Measurements from ENCODE around the gene HLA-DOB.
"Not testable (repeated sequence)": the region's sequence is repeated elsewhere in the genome, so short reads cannot be mapped to it uniquely, and the experiment has no call there.

The HLA-DOB gene

GRCh38 chr6:32785781-32786533 lies 30.8 kb downstream of the HLA-DOB start:
- in situ Hi-C loops (cut with MboI; ENCODE audit: low pct_unique_long_range_greater_than_20kb, low sequenced_read_pairs, unreplicated experiment): no loop called here
- peak; percentile 50 for DNase-seq (ENCODE audit: low spot score)
- peak; percentile 70 for TF ChIP-seq CTCF (IDR thresholded peaks at IDR 0.05; ENCODE audit: extremely low read depth, insufficient read depth, missing control alignments)

- DNase-seq (ENCODE audit: low spot score); in situ Hi-C loops (cut with MboI; ENCODE audit: low pct_unique_long_range_greater_than_20kb, low sequenced_read_pairs, unreplicated experiment): not testable (repeated sequence)
These were observed 33.9 kb downstream of the HLA-DOB start for GRCh38 chr6:32782923-32783322.

- in situ Hi-C loops (cut with MboI; ENCODE audit: low pct_unique_long_range_greater_than_20kb, low sequenced_read_pairs, unreplicated experiment): no loop called here
- no peak for TF ChIP-seq CTCF (IDR thresholded peaks at IDR 0.05; ENCODE audit: extremely low read depth, insufficient read depth, missing control alignments)
- DNase-seq (ENCODE audit: low spot score): no peak
These were observed 37.8 kb downstream of the HLA-DOB start for GRCh38 chr6:32779036-32779435.

GRCh38 chr6:32775071-32775470 lies 41.7 kb downstream of the HLA-DOB start:
- no peak for TF ChIP-seq CTCF (IDR thresholded peaks at IDR 0.05; ENCODE audit: extremely low read depth, insufficient read depth, missing control alignments)
- in situ Hi-C loops (cut with MboI; ENCODE audit: low pct_unique_long_range_greater_than_20kb, low sequenced_read_pairs, unreplicated experiment): no loop called here
- DNase-seq (ENCODE audit: low spot score): no peak

GRCh38 chr6:32774426-32774825 lies 42.4 kb downstream of the HLA-DOB start:
- DNase-seq (ENCODE audit: low spot score): no peak
- in situ Hi-C loops (cut with MboI; ENCODE audit: low pct_unique_long_range_greater_than_20kb, low sequenced_read_pairs, unreplicated experiment): no loop called here

GRCh38 chr6:32772656-32773055 lies 44.1 kb downstream of the HLA-DOB start:
- no peak for TF ChIP-seq CTCF (IDR thresholded peaks at IDR 0.05; ENCODE audit: extremely low read depth, insufficient read depth, missing control alignments)
- in situ Hi-C loops (cut with MboI; ENCODE audit: low pct_unique_long_range_greater_than_20kb, low sequenced_read_pairs, unreplicated experiment): no loop called here
- DNase-seq (ENCODE audit: low spot score): no peak

More at GRCh38 chr6:32774426-32774825, 42.4 kb downstream of the HLA-DOB start:
- no peak for TF ChIP-seq CTCF (IDR thresholded peaks at IDR 0.05; ENCODE audit: extremely low read depth, insufficient read depth, missing control alignments)

GRCh38 chr6:32764048-32764447 lies 52.8 kb downstream of the HLA-DOB start:
- no peak for TF ChIP-seq CTCF (IDR thresholded peaks at IDR 0.05; ENCODE audit: extremely low read depth, insufficient read depth, missing control alignments)
- DNase-seq (ENCODE audit: low spot score): no peak
- in situ Hi-C loops (cut with MboI; ENCODE audit: low pct_unique_long_range_greater_than_20kb, low sequenced_read_pairs, unreplicated experiment): loop anchor here (5.0 kb wide), 1 partner anchor 102 kb away; no protein-coding TSS in a partner anchor

Measured in GM13977 (cell line).